CD4-positive, alpha-beta memory T cell (primary cell): Measurements from ENCODE around the gene RAP1A. TPM values are rescaled to one million over a fixed set of nuclear protein-coding genes. Genes with fewer than 3 reads are reported as not detected.

ENCODE experiments used
- CTCF ChIA-PET: fragments of 350-600 bp; sonication (Branson Sonifier 250); formaldehyde crosslinking; loops from one replicate; lab custom pipeline; 2021; ENCODE audit warnings: inconsistent platforms; ENCODE audit not compliant: partially characterized antibody; lab: Charles Lee
- POLR2A ChIA-PET: fragments of 350-600 bp; sonication (Branson Sonifier 250); formaldehyde crosslinking; loops from one replicate; lab custom pipeline; 2021; ENCODE audit not compliant: partially characterized antibody; lab: Charles Lee
- DNase-seq, 5 donors: peaks; one replicate each; pipeline versions ENCODE4 v3.0.0 to v3.0.0-alpha.2; 2020 to 2022; ENCODE audit warnings: mixed read lengths in 1 of 5
- H3K27ac ChIP-seq: one replicate; pipeline ENCODE4 v1.7.0; 2013; ENCODE audit warnings: low read depth, low read length
- H3K27me3 ChIP-seq: 2 replicates; pipeline ENCODE4 v1.7.0; 2013; ENCODE audit warnings: mild to moderate bottlenecking, low read length, moderate library complexity; ENCODE audit not compliant: insufficient read depth
- H3K36me3 ChIP-seq: 2 replicates; pipeline ENCODE4 v1.7.0; 2013; ENCODE audit warnings: mild to moderate bottlenecking, low read length, moderate library complexity; ENCODE audit not compliant: insufficient read depth
- H3K4me1 ChIP-seq: 2 replicates; pipeline ENCODE4 v1.7.0; 2013; ENCODE audit warnings: mild to moderate bottlenecking, low read length, moderate library complexity; ENCODE audit not compliant: insufficient read depth
- H3K4me3 ChIP-seq, 2 donors: one replicate each; pipeline ENCODE4 v1.7.0; 2013; ENCODE audit warnings: low read length in 2 of 2, mild to moderate bottlenecking in 1 of 2
- H3K9me3 ChIP-seq, 2 donors: one replicate each; pipeline ENCODE4 v1.7.0; 2013; ENCODE audit warnings: low read length in 2 of 2, control low read depth in 1 of 2; ENCODE audit not compliant: control insufficient read depth in 1 of 2
- H3K27ac Mint-ChIP-seq, 7 donors: one replicate each; pipeline ENCODE4 v1.8.0; 2020 to 2021; ENCODE audit warnings: mixed read lengths in 7 of 7, mild to moderate bottlenecking in 6 of 7, inconsistent platforms in 3 of 7, moderate library complexity in 3 of 7
- H3K27me3 Mint-ChIP-seq, 2 donors: one replicate each; pipeline ENCODE4 v1.8.0; 2020 to 2021; ENCODE audit warnings: mixed read lengths in 2 of 2
- H3K36me3 Mint-ChIP-seq, 2 donors: one replicate each; pipeline ENCODE4 v1.8.0; 2020 to 2021; ENCODE audit warnings: mixed read lengths in 2 of 2, inconsistent platforms in 1 of 2, mild to moderate bottlenecking in 1 of 2
- H3K4me1 Mint-ChIP-seq, 4 donors: one replicate each; pipeline ENCODE4 v1.8.0; 2020 to 2021; ENCODE audit warnings: mixed read lengths in 4 of 4, mild to moderate bottlenecking in 1 of 4
- H3K4me3 Mint-ChIP-seq, 8 donors: one replicate each; pipeline ENCODE4 v1.8.0; 2020 to 2021; ENCODE audit warnings: mixed read lengths in 8 of 8, mild to moderate bottlenecking in 7 of 8, moderate library complexity in 6 of 8, inconsistent platforms in 3 of 8
- H3K9me3 Mint-ChIP-seq, 8 donors: one replicate each; pipeline ENCODE4 v1.8.0; 2020 to 2021; ENCODE audit warnings: mixed read lengths in 8 of 8, mild to moderate bottlenecking in 5 of 8, inconsistent platforms in 3 of 8, moderate library complexity in 1 of 8
- intact Hi-C: fragments of 100-400 bp; cut with micrococcal nuclease; formaldehyde crosslinking; loops from one replicate; pipeline ENCODE4 v1.15.1; 2023
- polyA plus RNA-seq, 2 donors: library from polyadenylated mRNA; unstranded; fragments of 300-500 nt; fragmentation: Illumina TruSeq; gene quantifications; one replicate each; pipeline ENCODE4 v1.2.3, GENCODE V29; 2021
- total RNA-seq, 2 experiments: library from RNA; stranded (reverse); gene quantifications; one replicate each; pipeline ENCODE4 v1.2.3, GENCODE V29; 2021

Gene RAP1A
- total and polyA plus RNA-seq, 4 experiments from 2014 or later = 67.2 to 134 (median 108) TPM

- Histone ChIP-seq H3K27me3 (no peaks in the 10 kb centered on the region), H3K4me1 (peaks cover 24% of the 10 kb centered on the region), H3K4me3 (no peak overlapping the region), H3K36me3 (no peaks in the 10 kb centered on the region), H3K9me3 (no peaks in the 10 kb centered on the region), H3K27ac (no peak overlapping the region)
- Mint-ChIP-seq H3K27ac (no peak overlapping the region), H3K27me3 (no peaks in the 10 kb centered on the region), H3K4me1 (peaks cover 8 to 12% (median 10%) of the 10 kb centered on the region in 4 donors), H3K4me3 (no peak overlapping the region), H3K9me3 (no peaks in the 10 kb centered on the region), H3K36me3 (no peaks in the 10 kb centered on the region)
- no peak for DNase-seq
- intact Hi-C loops = no loop called here
- ChIA-PET CTCF (interaction anchor here (1.0 to 1.9 kb wide), 5 partner anchors 13 to 127 kb away, joined by 3 to 4 read pairs (median 3); no protein-coding TSS in a partner anchor), POLR2A (interaction anchor here (0.8 to 10.6 kb wide), 6 partner anchors 8 to 80 kb away, joined by 3 to 144 read pairs (median 5); no protein-coding TSS in a partner anchor)
Measured at GRCh38 chr1:111587509-111588174, 31.9 kb upstream of the RAP1A start.

DNA sequence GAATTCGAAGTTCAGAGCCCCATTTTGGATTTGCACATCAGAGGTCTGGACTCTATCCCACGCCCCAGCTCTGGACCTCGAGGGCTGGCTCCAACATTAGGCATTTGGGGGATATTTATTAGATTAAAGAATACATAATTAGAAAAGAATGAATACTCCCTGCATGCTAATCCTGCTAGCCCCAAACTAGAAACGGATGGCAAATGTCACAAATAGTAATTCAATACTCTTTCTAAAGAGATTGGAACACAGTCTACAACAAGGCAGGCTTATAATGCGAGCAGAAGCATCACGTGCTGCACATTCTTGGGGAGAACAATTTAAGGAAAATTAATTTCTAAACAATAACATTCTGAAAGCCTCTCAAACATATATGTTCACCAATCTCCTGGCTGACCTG, 27.7 kb upstream of the RAP1A start:
- no peak for DNase-seq
- peak overlapping the region; percentile 46 for H3K27ac ChIP-seq
- no peaks in the 10 kb centered on the region for H3K27me3 Mint-ChIP-seq
- H3K4me1 ChIP-seq = peaks cover 61% of the 10 kb centered on the region
- H3K27me3 ChIP-seq = no peaks in the 10 kb centered on the region
- no peaks in the 10 kb centered on the region for H3K36me3 ChIP-seq
- intact Hi-C loops = loop anchor here (1.0 to 5.0 kb wide), 3 partner anchors 27 to 83 kb away; partner anchors contain the start of gene RAP1A
- H3K9me3 Mint-ChIP-seq = no peaks in the 10 kb centered on the region
- peak overlapping the region in 2 of 8 donors; percentile 71 to 81 for H3K4me3 Mint-ChIP-seq
- CTCF ChIA-PET = interaction anchor here (0.6 to 4.3 kb wide), 10 partner anchors 9 to 119 kb away, joined by 3 to 29 read pairs (median 5); no protein-coding TSS in a partner anchor
- H3K4me3 ChIP-seq = no peak overlapping the region
- POLR2A ChIA-PET = interaction anchor here (0.5 to 10.6 kb wide), 17 partner anchors 9 to 115 kb away, joined by 3 to 162 read pairs (median 7); partner anchors contain the start of gene RAP1A
- peaks cover 41 to 50% (median 44%) of the 10 kb centered on the region in 4 donors for H3K4me1 Mint-ChIP-seq
- no peaks in the 10 kb centered on the region for H3K9me3 ChIP-seq
- peak overlapping the region; percentile 85 to 94 (median 92) for H3K27ac Mint-ChIP-seq
- H3K36me3 Mint-ChIP-seq = no peaks in the 10 kb centered on the region

DNA sequence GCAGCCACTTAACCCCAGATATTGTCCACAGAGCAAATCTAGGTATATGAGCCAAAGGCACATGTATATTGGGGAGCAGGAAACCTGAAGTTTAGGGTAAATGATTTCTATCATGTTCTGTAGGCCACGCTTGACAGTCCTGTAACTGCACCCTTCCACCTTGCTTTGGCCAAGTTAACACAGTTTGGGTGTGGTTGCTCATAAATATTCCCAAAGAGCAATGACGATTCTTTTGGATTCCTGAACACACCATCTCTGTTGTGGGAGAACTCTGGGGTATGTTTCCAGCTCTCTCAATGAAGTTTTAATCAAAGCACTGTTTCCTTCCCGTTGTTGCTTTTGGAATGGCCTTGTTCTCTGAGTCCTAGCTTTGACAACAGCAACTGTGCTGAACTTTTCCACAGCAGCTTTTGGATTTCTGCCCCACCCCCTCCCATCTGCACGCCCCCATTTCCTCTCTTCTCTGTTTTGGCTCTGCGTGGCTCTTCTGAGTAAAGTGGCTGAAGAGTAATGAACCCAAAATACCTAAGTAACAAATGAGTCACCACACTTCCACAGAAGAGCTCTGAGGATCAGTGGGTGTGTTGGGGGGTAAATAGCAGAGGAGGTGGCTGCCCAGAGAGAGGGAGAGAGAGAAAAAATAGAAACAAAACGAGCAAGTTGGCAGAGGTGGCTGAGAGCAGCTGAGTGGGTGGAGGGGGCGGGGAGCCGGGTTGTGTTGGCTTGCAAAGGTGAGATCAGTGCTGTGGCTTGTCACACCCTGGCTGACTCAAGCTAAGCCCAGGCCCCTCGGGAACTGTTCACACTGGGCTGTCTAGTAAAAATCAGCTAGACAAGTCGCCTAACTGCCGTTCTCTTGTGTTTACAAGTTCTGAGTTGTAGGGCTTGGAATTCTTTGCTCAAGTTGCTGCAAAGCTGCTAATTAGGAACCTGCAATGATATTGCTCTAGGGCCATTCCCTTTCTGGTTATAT, 26.9 kb upstream of the RAP1A start:
- POLR2A ChIA-PET = interaction anchor here (0.5 to 10.6 kb wide), 31 partner anchors 10 to 919 kb away, joined by 3 to 162 read pairs (median 4); partner anchors contain the start of gene RAP1A
- H3K27ac ChIP-seq = peak overlapping the region; percentile 46

DNA sequence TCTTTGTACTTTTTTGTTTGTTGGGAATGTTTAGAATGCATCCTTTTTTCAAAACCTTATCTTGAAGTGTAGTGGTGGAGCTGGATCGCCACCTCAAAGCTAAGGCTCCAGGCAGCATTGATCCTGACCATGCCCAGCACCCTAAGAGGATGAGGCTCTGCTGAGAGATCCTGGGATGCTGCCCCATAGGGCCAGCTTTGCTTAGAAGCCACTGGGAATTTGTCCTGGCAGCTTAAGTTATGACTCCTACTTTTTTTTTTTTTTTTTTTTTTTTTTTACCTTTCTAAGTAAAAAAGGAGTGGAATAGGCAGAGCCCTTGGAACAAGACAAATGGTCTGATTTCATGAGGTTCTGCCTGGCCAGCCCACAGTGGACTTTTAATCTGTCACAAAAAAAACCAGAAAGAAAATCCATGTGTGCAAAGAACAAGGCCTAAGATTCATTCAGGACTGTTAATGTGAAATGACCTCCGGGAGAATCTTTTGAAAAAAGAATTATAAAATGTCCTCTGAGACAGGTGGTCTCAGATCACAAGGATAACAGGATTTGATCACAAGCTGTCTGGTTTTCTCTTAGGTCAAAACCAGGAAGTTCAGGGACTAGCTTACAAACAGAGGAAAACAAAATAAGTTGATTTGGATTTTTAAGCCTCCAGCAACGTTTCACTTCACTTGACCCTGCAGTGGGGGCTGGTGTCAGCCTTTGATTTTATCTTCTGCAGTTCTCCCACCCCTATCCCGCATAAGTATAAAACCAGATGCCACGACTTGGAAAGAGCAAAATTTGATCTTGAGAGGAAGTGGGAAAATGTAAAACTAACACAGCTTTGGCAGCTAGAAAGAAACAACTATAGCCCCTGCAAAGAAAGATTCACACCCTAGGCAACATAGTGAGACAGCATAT, 25.9 kb upstream of the RAP1A start:
- peak overlapping the region; percentile 46 for H3K27ac ChIP-seq
- H3K9me3 ChIP-seq = no peaks in the 10 kb centered on the region
- H3K4me1 ChIP-seq = peaks cover 69% of the 10 kb centered on the region
- no peaks in the 10 kb centered on the region for H3K27me3 ChIP-seq
- ChIA-PET CTCF (interaction anchor here (0.9 to 4.3 kb wide), 19 partner anchors 10 to 375 kb away, joined by 3 to 29 read pairs (median 4); partner anchors contain the start of gene RAP1A), POLR2A (interaction anchor here (0.7 to 10.6 kb wide), 30 partner anchors 10 to 920 kb away, joined by 3 to 162 read pairs (median 4); partner anchors contain the start of gene RAP1A)
- H3K27ac Mint-ChIP-seq = peak overlapping the region; percentile 82 to 94 (median 90)
- peak overlapping the region; percentile 21 to 81 (median 70) for H3K4me3 Mint-ChIP-seq
- H3K9me3 Mint-ChIP-seq = no peaks in the 10 kb centered on the region
- H3K4me1 Mint-ChIP-seq = peaks cover 58 to 67% (median 61%) of the 10 kb centered on the region in 4 donors
- H3K36me3 Mint-ChIP-seq = no peaks in the 10 kb centered on the region
- H3K36me3 ChIP-seq = no peaks in the 10 kb centered on the region
- H3K4me3 ChIP-seq = peak overlapping the region in 1 of 2 donors; percentile 15
- no peaks in the 10 kb centered on the region for H3K27me3 Mint-ChIP-seq
- intact Hi-C loops = loop anchor here (1.0 to 5.0 kb wide), 3 partner anchors 11 to 85 kb away; no protein-coding TSS in a partner anchor
- no peak for DNase-seq

More for the DNA sequence above, 26.9 kb upstream of the RAP1A start:
- peak overlapping the region; percentile 85 to 94 (median 92) for H3K27ac Mint-ChIP-seq
- DNase-seq = peak; percentile 66 to 98 (median 77)
- intact Hi-C loops = loop anchor here (1.0 to 5.0 kb wide), 4 partner anchors 12 to 84 kb away; partner anchors contain the start of gene RAP1A
- Histone ChIP-seq H3K4me3 (peak overlapping the region in 1 of 2 donors; percentile 15), H3K4me1 (peaks cover 68% of the 10 kb centered on the region), H3K9me3 (no peaks in the 10 kb centered on the region), H3K36me3 (no peaks in the 10 kb centered on the region), H3K27me3 (no peaks in the 10 kb centered on the region)
- CTCF ChIA-PET = interaction anchor here (0.9 to 4.3 kb wide), 20 partner anchors 9 to 374 kb away, joined by 3 to 29 read pairs (median 4); partner anchors contain the start of gene RAP1A
- no peaks in the 10 kb centered on the region for H3K9me3 Mint-ChIP-seq
- H3K36me3 Mint-ChIP-seq = no peaks in the 10 kb centered on the region
- peak overlapping the region; percentile 6 to 81 (median 69) for H3K4me3 Mint-ChIP-seq
- H3K4me1 Mint-ChIP-seq = peaks cover 48 to 57% (median 51%) of the 10 kb centered on the region in 4 donors
- no peaks in the 10 kb centered on the region for H3K27me3 Mint-ChIP-seq

DNA sequence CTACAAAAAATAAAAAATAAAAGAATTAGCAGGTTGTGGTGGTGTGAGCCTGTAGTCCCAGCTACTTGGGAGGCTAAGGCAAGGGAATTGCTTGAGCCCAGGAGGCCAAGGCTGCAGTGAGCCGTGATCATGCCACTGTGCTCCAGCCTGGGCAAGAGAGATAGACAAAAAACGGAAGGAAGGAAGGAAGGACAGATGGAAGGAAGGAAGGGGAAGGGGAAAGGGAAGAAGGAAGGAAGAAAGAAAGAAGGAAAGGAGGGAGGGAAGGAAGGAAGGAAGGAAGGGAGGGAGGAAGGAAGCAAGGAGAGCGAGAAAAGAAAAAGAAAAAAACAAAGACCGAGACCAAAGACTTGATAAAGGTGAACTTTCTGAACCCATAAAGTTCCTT, 25.3 kb upstream of the RAP1A start:
- peak overlapping the region; percentile 46 for H3K27ac ChIP-seq
- H3K9me3 ChIP-seq = no peaks in the 10 kb centered on the region
- Mint-ChIP-seq H3K4me1 (peaks cover 61 to 73% (median 65%) of the 10 kb centered on the region in 4 donors), H3K4me3 (peak overlapping the region in 5 of 8 donors; percentile 43 to 73 (median 56)), H3K36me3 (no peaks in the 10 kb centered on the region), H3K9me3 (no peaks in the 10 kb centered on the region), H3K27ac (peak overlapping the region in 6 of 7 donors; percentile 81 to 93 (median 86)), H3K27me3 (no peaks in the 10 kb centered on the region)
- ChIA-PET POLR2A (interaction anchor here (0.9 to 10.6 kb wide), 11 partner anchors 9 to 118 kb away, joined by 3 to 162 read pairs (median 9); partner anchors contain the start of gene RAP1A), CTCF (interaction anchor here (1.2 to 4.3 kb wide), 9 partner anchors 10 to 376 kb away, joined by 3 to 29 read pairs (median 14); partner anchors contain the start of gene RAP1A)
- H3K36me3 ChIP-seq = no peaks in the 10 kb centered on the region
- H3K4me3 ChIP-seq = no peak overlapping the region
- intact Hi-C loops = loop anchor here (5.0 kb wide), 1 partner anchor 37 kb away; no protein-coding TSS in a partner anchor
- peaks cover 74% of the 10 kb centered on the region for H3K4me1 ChIP-seq
- DNase-seq = no peak
- H3K27me3 ChIP-seq = no peaks in the 10 kb centered on the region
